GM18519 (cell line): ENCODE data around the gene SLC2A8.

Source experiments
- ATAC-seq: cut with Tn5 transposase; IDR thresholded peaks from one replicate; pipeline ENCODE4 v1.9.1; 2021; ENCODE audit warnings: mild to moderate bottlenecking, moderate library complexity; ENCODE audit not compliant: unreplicated experiment, low FRiP score

Gene SLC2A8, protein sequence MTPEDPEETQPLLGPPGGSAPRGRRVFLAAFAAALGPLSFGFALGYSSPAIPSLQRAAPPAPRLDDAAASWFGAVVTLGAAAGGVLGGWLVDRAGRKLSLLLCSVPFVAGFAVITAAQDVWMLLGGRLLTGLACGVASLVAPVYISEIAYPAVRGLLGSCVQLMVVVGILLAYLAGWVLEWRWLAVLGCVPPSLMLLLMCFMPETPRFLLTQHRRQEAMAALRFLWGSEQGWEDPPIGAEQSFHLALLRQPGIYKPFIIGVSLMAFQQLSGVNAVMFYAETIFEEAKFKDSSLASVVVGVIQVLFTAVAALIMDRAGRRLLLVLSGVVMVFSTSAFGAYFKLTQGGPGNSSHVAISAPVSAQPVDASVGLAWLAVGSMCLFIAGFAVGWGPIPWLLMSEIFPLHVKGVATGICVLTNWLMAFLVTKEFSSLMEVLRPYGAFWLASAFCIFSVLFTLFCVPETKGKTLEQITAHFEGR

DNA sequence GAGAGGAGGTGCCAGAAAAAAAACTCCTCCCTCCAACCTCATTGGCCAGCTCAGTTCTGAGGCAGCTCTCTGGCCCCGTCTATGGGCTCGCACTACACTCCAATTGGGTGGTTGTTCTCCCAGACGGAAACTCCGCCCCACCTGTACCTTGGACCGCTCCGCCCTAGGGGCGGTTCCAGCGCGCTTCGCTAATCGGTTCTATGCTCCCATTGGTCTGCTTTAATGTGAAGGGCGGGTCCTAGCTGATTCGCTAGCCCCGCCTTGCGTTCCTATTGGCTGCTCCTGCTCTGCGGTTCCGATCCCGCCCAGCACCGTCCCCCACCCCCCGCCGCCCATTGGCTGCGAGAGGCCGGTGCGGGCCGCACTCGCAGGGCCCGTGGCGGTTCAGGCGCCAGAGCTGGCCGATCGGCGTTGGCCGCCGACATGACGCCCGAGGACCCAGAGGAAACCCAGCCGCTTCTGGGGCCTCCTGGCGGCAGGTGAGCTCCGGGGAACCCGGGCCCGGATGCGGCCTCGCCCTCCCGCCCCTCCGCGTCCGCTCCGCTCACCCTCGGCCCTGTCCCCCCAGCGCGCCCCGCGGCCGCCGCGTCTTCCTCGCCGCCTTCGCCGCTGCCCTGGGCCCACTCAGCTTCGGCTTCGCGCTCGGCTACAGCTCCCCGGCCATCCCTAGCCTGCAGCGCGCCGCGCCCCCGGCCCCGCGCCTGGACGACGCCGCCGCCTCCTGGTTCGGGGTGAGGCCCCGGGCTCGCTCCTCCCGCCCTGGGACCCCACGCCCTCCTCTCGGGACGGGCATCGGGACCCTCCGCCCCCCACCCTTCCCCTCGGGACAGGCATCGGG lies at the start of gene SLC2A8:
Gene SLC2A8, plus strand, starts transcription at position 362 of the 838 bp plus-strand sequence. Its CDS starts 62 bp downstream, at position 424.
- ATAC-seq = peak; percentile 94

DNA sequence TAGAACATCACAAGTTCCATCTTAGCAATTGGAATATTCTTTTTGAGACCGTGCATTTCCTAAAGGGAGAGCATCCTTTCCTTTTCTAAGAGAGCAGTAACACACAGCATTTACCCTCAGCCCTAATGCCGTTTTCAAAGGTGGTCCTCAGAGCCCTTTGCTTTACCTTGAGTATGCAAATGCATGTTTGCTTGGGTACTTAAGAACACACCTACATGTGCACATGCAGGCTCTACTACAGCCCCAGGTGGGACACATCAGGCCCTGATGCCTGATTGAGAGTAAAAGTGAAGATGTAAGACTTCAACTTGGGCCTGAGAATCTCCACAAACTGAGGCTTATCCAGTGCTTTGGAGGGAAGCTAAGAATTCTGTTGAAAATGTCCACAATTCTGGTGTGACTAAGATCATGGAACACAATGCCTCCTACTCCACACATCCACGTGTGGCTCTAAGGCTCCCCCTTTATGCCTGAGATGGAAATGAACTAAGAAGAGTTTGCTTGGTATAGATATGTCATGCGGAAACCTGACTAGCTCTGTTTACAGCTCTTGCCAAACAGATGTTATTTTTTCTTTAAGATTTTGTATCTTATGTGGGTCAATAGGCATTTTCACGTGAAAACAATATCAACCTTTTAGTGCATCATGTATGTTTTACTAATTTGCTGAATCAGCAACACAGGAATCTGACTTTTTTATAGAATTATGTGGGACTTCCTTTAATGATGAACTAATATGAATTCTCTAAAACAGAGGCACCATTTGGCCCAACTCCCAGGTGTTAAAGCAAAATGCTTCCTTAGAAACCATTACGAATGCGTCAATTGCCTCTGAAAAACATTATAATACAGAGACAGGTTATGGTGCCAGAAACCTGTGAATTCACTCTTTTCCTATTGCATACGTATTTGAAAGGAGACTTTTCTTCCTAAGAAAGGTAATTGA lies 48.9 kb upstream of the SLC2A8 start:
- no peak for ATAC-seq

DNA sequence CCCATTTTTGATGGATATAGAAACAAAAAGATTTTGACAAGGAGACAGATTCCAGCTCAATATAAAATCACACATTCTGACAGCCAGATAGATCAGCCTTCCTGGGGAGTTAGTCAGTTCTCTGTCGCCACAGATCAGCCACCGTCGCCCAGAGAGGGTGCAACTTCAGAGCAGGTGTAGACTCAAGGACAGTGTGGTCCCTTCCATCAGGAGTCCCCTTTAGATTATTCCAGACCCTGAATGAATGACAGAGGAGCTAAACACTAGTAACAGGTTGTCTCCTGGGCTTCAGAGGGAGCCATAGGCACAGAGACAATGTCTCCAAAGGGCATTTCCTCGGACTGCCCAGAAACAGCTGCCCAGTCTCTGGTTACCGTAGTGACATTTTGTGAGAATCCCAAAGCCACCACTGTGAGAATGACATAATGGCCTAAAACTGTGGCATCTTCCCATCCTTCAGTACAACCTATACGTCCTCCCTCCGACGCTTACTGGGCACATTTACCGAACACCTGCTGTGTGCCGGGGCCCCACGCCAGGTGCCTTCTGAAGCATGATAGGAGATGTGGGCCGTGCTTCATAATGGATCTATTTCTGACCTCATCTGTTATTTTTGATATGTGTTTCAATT lies 47.4 kb upstream of the SLC2A8 start:
- no peak for ATAC-seq

DNA sequence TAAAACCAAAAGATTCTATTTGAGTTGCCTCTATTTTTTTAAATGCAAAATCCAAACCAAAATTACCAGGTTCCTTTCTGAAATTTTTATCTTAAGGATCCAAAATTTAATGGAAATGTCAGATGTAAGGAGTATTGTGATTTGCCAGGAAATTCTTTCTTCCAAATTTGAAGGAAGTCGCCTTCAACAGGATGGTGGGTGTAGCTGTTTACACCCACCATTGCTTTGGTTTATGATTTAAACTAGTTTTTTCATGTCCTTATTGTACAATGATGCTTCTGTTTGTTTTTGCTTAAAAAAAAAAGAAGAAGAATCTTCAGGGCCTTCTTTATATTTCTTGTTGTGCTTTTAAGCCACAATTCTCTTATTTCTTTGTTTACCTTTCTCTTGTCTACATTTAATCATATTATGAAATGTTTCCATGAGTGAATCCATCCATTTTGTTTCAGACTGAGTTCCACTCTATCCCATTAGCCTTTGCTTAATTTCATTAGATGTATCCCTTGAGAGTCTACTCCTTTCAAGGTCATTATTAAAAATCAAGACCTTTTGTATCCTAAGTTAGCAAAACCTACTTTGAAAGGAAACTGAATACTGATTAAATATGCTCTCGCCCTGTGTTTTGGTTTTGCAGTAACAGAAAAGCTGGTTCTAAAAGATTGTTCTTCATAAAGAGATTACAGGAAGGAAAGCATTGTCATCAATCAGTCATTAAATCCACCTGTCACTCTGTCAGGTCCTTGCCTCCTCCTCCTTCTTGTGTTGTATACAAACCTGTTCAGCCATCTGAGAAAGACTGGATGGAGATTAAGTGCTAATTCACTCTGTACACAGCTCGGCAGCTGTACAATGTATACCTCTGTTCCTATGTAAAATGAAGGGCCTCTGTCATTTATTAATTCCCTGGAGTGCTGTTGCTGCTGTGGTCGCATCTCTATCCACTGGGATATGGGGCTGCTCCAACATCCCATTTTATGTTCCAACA lies 45.5 kb upstream of the SLC2A8 start:
- ATAC-seq = no peak

DNA sequence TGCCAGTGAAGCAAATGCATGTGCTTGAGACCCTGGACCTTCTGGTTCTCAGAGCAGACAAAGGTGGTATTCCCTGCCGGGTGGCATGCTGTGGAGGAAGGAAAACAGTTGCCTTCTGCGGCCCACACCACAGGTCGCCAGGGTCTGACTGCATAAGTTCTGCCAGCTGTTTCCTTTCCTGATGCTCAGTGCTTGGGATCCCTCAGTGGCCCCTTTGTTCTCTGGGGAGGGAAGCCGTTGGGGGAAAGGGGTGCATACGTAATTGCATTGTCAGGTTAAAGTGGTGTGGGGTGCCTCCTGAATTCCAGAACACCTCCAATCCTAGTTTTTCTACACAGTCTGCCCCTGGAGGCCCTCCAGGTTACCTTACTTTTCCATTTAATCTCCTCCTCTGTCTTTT lies 43.1 kb upstream of the SLC2A8 start:
- no peak for ATAC-seq

DNA sequence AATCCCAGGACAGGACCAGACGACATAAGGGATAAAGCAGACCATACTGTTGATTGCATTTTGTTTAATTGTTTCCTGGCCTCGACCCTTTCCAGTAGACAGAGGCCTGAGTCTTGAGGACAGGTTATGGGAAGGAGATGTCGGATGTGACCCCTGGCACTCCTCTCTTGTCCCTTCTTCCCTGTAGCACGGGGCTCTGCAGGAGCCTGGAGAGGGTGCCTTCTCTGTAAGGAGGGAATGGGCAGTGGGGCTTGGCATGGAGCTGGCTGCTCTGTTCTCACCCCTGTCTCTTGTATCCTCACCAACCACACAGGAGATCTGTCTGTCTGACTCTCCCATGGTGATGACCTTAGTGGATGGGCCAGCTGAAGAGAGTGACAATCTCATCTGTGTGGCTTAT lies 40.1 kb upstream of the SLC2A8 start:
- ATAC-seq = no peak

DNA sequence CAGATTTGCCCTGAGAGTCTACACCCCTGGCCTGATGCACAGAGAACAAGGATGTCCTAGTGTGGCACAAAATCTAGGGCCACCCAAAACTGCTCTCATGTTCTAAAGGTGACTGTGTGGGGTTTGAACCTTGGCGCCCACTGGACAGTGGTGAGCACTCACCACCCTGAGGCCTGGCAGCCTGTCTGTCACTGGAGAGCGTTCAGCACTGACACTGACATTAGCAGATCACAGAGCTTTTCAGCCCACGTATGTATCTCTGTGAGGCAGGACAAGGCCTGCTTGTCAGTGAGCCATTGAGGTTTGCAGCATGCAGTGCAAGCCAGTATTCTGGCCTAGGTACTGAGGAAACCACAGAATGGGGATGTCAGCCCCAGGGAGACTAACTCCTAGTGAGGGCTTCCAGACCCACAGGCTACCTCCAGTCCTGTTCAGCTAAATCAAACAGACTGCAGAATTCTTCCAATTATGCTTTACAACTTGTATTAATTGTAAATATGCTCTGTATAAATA lies 38.9 kb upstream of the SLC2A8 start:
- no peak for ATAC-seq

DNA sequence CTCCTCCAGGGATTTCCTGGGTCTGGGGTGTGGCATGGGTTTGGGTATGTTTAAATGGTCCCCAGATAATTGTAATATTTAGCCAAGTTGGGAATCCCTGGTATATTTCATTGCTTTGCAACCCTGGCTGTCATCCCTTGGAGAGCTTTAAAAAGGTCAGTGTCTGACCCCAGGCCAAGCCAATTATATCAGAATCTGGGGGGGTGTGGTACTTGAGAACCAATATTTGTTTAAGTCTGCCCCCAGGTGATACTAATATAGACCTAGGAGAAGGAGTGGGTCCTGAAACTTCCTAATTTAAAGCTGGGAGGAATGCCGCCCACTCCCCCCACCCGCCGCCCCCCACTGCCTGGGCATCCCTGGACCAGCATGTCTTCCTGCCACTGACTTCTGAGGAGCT lies 38.2 kb upstream of the SLC2A8 start:
- ATAC-seq = no peak

DNA sequence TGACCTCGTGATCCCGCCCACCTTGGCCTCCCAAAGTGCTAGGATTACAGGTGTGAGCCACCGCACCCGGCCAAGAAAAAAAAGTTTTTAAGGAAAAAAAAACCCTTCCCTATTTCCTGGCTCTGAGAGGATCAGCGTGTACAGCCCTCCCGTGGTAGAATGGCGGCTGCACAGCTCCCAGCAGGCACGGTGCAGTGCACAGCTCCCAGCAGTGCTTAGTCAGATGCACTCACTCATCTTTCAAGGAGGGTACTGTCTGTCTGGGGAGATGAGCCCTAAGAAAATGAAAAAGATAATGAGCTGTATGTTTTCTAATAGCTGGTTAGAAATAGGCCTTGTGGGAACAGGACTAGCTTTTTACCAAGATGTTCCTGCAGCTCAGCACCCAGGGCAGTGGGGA lies 36.7 kb upstream of the SLC2A8 start:
- ATAC-seq = no peak

DNA sequence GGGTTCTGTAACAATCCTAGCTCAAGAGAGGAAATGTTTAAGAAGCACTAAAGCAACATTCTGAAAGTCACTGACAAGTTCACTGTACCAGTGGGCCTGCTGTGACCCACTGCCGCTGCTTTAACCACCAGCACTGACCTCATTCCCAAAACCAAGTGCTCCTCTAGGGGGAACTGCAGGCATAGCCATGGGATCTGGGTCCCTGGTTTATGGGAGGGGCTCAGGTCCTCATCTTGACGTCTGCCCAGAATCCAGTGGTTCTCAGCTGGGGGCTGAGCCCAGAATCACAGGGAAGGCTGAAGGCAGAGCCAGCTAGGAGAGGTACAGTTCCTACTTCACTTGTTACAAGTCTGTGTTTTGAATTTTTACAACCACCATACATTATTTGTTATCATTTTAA lies 36.1 kb upstream of the SLC2A8 start:
- no peak for ATAC-seq

DNA sequence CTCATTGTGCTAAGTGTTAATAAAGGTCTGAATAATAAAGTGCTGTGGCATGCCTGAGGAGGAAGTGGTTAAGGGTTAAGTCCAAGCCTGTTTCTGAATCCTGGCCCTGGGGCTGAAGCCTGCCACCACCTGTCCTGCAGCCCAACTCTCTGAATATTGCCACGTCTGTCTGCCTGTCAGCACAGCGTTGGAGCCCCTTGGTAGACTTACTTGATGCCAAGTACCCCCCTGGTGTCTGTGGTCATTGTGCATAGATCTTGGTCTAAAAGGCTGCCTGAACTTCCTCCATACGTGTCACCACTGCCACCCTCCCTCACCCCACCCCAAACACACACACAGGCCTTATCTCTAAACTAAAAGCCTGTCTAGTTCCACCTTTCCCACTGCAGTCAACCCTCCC lies 35.4 kb upstream of the SLC2A8 start:
- ATAC-seq = no peak

DNA sequence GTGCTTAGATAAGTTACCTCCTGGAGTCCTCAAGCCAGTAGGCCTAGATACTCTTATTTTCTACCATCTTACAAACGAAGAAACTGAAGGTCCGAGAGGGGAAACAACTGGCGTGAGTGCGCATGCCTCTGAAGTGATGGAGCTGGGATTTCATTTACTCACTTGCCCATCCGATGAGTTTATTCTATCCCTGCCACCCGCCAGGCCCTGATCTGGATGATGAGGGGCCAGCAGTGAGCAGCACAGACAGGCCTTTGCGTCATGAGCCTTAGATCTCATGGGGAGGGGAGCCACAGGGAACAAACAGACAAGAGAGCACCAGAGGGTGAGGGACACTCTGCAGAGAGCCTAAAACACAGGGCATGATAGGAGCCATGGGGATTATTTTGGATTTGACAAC lies 34.1 kb upstream of the SLC2A8 start:
- no peak for ATAC-seq

DNA sequence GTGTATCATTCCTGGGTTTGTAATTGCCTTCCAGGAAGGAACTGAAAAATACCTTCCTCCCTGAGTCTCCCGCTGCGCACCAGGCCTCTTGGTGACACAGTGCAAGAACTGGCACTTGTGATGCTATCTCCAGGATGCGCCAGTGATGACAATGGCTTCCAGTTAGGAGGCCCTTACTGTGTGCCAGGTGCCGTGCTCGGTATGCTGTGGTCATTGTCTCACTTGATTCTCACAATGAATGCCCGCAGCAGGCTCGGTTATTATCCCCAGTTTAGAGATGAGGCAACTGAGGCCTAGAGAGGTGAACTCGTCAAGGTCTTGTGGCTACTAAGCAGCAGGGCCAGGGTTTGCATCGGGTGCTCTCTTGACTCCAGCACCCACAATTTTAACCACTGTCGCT lies 31.5 kb upstream of the SLC2A8 start:
- no peak for ATAC-seq

DNA sequence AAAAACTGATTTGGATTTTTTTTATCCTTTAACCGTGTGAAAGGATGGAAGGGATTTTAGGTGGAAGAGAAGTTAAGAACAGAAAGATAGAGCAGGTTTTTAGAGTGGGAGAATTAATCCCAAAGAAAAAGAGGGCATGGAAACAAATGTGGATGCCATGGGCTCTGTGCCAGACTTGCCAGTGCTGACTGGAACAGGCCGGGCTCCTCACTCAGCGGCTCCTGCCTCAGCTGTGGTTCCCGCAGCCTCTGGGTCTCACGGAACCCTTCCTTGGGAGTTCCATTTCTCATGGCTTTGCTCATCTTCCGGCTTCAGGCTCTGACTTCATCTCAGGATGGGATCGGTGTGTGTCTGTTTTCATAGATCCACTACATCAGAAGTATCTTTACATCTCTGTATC lies 30.4 kb upstream of the SLC2A8 start:
- ATAC-seq = no peak

DNA sequence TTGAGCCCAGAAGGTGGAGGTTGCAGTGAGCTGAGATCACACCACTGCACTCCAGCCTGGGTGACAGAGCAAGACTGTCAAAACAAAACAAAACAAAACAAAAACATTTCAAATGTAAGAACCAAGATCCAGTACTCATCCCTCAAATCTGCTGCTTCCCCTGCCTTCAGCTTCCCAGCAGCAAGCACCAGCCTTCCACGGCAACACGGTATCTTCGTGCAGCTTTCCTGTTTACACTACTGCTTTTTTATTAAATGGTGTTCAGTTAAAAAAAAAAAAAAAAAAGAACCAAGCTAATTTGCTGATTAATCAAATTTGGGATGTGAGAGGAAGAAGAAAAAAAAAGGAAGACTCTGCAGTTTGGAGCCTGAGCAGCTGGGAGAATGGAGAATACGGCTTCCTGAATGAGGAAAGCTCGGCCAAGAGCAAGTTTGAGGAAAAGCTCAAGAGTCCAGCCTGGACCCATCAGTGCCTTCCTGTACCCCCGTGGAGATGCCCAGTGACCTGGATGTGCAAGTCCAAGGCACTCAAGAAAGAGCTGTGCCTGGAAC lies 28.0 kb upstream of the SLC2A8 start:
- no peak for ATAC-seq

DNA sequence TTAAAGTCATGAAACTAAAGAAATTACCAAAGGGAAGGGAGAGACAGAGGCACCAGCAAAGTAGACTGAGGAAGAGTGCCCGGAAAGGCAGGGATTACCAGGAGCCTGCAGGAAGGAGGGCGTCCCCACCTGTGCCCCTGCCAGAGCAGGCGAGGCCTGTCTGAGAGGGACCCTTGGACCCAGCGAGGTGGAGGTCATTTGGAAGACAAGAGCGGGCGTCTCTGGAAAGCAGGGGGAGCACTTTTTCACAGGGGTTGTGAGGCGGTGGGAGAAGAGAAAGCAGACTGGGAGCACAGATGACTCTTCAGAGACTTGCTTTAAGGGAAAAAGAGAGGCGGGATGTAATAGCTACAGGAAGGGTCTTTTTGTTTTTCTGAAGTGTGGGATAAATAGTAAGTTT lies 27.5 kb upstream of the SLC2A8 start:
- ATAC-seq = no peak

DNA sequence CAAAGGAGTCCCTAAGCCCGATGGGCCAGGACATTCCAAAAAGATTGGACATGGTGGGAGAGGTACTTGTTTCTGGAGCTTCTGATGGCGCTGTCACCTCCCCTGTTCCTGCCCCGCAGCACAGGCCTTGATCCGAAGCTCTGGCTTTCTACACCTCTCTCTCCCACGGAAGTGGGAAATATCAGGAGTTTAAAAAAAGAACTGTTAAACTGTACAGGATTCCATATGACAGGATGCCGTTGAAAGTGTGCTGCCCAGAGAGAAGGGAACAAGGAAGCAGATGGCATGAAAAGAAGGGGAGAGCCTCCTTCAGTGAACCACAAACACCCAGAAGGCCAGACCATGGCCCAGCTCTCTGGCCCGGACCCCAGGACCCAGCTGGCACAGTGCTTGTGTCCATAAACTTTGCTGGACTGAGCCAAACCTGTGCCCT lies 26.8 kb upstream of the SLC2A8 start:
- ATAC-seq = no peak
